OCI-LY1 (cell line): ENCODE results near the gene ZNF575.

ENCODE experiments used
- EZH2 ChIP-seq: fragments of 200-600 bp; sonication (generic), shearing (Covaris generic); IDR thresholded peaks from 2 replicates; pipeline ENCODE4 v1.8.0; 2017; ENCODE audit warnings: borderline replicate concordance, mixed run types, mild to moderate bottlenecking, antibody characterized with exemption, low read length, moderate library complexity, mixed read lengths
- TF ChIP-seq, protein P1 (sequence below): fragments of 200-600 bp; sonication (generic), shearing (Covaris generic); IDR thresholded peaks from 2 replicates; pipeline ENCODE4 v1.5.1; 2017; ENCODE audit warnings: mild to moderate bottlenecking, antibody characterized with exemption, low read length, moderate library complexity, mixed read lengths

GRCh38 chr19:43488179-43488578 is 44.8 kb upstream of the ZNF575 start:
- TF ChIP-seq, protein P1, sequence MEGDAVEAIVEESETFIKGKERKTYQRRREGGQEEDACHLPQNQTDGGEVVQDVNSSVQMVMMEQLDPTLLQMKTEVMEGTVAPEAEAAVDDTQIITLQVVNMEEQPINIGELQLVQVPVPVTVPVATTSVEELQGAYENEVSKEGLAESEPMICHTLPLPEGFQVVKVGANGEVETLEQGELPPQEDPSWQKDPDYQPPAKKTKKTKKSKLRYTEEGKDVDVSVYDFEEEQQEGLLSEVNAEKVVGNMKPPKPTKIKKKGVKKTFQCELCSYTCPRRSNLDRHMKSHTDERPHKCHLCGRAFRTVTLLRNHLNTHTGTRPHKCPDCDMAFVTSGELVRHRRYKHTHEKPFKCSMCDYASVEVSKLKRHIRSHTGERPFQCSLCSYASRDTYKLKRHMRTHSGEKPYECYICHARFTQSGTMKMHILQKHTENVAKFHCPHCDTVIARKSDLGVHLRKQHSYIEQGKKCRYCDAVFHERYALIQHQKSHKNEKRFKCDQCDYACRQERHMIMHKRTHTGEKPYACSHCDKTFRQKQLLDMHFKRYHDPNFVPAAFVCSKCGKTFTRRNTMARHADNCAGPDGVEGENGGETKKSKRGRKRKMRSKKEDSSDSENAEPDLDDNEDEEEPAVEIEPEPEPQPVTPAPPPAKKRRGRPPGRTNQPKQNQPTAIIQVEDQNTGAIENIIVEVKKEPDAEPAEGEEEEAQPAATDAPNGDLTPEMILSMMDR: no peak
- no peak for TF ChIP-seq EZH2
